ENCODE data around the gene TMEM100. TPM values are rescaled to one million over a fixed set of nuclear protein-coding genes. Genes with fewer than 3 reads are reported as not detected.

TMEM100 gene
- total RNA-seq, 4 donors from 2014 or later = 1.6 to 6.5 (median 2.6) TPM

GRCh38 chr17:55704401-55704800, 18.3 kb downstream of the TMEM100 start:
- intact Hi-C loops (cut with DNase I; ENCODE audit: low total_unique reads) = no loop called here
- TF ChIP-seq CTCF (IDR thresholded peaks at IDR 0.05) (no peak), POLR2A (IDR thresholded peaks at IDR 0.05) (no peak)
- no peak overlapping the region for H3K4me3 ChIP-seq (ENCODE audit: low read depth, poor library complexity, severe bottlenecking)
- DNase-seq (ENCODE audit: low spot score in 2 of 2) = no peak
- 62 to 77% methylated on average over 1 of the region's 1 CpG for WGBS, 2 donors

GRCh38 chr17:55702150-55702549, 20.5 kb downstream of the TMEM100 start:
- H3K4me3 ChIP-seq (ENCODE audit: low read depth, poor library complexity, severe bottlenecking) = no peak overlapping the region
- TF ChIP-seq CTCF (IDR thresholded peaks at IDR 0.05) (no peak), POLR2A (IDR thresholded peaks at IDR 0.05) (no peak)
- 81 to 83% methylated on average over 7 of the region's 7 CpGs for WGBS, 2 donors
- intact Hi-C loops (cut with DNase I; ENCODE audit: low total_unique reads) = no loop called here
- no peak for DNase-seq (ENCODE audit: low spot score in 2 of 2)

GRCh38 chr17:55699181-55699860, 23.3 kb downstream of the TMEM100 start:
- 51 to 57% methylated on average over 8 of the region's 8 CpGs for WGBS, 2 donors
- TF ChIP-seq POLR2A (IDR thresholded peaks at IDR 0.05) (no peak), CTCF (IDR thresholded peaks at IDR 0.05) (no peak)
- intact Hi-C loops (cut with DNase I; ENCODE audit: low total_unique reads) = no loop called here
- DNase-seq (ENCODE audit: low spot score in 2 of 2) = no peak
- H3K4me3 ChIP-seq (ENCODE audit: low read depth, poor library complexity, severe bottlenecking) = no peak overlapping the region

GRCh38 chr17:55694286-55694910, 28.3 kb downstream of the TMEM100 start:
- WGBS, 2 donors = 57 to 64% methylated on average over 5 of the region's 5 CpGs
- intact Hi-C loops (cut with DNase I; ENCODE audit: low total_unique reads) = no loop called here
- TF ChIP-seq POLR2A (IDR thresholded peaks at IDR 0.05) (no peak), CTCF (IDR thresholded peaks at IDR 0.05) (no peak)
- DNase-seq (ENCODE audit: low spot score in 2 of 2) = no peak
- H3K4me3 ChIP-seq (ENCODE audit: low read depth, poor library complexity, severe bottlenecking) = no peak overlapping the region

GRCh38 chr17:55693254-55694216, 29.1 kb downstream of the TMEM100 start:
- DNase-seq (ENCODE audit: low spot score in 2 of 2) = peak; percentile 66 to 90
- no peak overlapping the region for H3K4me3 ChIP-seq (ENCODE audit: low read depth, poor library complexity, severe bottlenecking)
- intact Hi-C loops (cut with DNase I; ENCODE audit: low total_unique reads) = no loop called here
- TF ChIP-seq POLR2A (IDR thresholded peaks at IDR 0.05) (no peak), CTCF (IDR thresholded peaks at IDR 0.05) (no peak)
- 48 to 52% methylated on average over 5 of the region's 5 CpGs for WGBS, 2 donors

All from lower leg skin (tissue), 4 donors.